ENCODE results near the gene ENO4.
A peak's percentile ranks its signal among the peaks of the same experiment; 100 is the strongest.

Gene ENO4

GRCh38 chr10:116917481-116917880, 68.2 kb downstream of the ENO4 start:
- DNase-seq (ENCODE audit: low read depth), result no peak

- no peak for DNase-seq (ENCODE audit: low read depth)
Measured at GRCh38 chr10:116918583-116918982, 69.3 kb downstream of the ENO4 start.

DNA sequence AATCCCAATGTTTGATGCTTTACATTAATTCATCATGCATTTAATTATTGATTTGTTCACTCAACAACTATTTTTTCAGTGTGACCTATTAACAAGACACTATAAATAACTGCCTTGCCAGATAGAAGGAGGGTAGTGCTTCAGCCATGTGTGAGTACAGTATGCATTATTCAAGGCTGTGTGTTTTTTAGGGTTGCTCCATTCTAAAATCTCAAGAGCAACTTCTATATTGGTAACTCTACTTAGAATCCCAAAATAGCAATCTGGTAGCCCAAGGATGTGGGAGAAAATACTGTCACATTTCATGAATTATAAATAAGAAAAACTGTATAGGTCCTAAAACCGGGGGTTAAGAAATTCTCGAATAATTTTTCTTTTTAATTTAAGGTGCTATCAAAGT, 69.9 kb downstream of the ENO4 start:
- no peak for DNase-seq (ENCODE audit: low read depth)

GRCh38 chr10:116919706-116920105, 70.4 kb downstream of the ENO4 start:
- no peak for DNase-seq (ENCODE audit: low read depth)

- no peak for DNase-seq (ENCODE audit: low read depth)
Measured at GRCh38 chr10:116925056-116925455, 75.8 kb downstream of the ENO4 start.

DNA sequence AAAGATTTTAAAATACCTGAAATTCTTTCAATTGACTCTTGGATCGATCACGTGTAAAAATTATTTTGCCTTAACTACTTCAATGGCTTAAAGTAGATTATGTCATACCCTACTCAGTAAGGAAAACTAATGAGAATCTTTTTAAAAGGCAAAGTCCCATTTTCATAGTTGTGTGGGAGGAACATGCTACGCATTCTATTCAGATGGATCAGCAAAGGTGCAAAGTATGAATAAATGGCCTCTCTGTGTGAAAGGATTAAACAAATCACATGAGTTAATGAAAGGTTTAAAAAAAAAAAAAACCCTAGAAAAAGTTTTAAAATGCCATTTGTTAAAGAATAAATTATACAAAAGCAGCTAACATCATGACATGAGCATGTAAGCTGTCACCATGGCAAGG, 77.1 kb downstream of the ENO4 start:
- peak; percentile 1 for DNase-seq (ENCODE audit: low read depth)

GRCh38 chr10:116931806-116932205, 82.5 kb downstream of the ENO4 start:
- no peak for DNase-seq (ENCODE audit: low read depth)

Measured in iris pigment epithelial cell (primary cell).